ENCODE measurements around the gene MTSS2. TPM values are rescaled to one million over a fixed set of nuclear protein-coding genes. Genes with fewer than 3 reads are reported as not detected.

The MTSS2 gene
- total RNA-seq, 1 donor from 2014 or later = 83.9 TPM

DNA sequence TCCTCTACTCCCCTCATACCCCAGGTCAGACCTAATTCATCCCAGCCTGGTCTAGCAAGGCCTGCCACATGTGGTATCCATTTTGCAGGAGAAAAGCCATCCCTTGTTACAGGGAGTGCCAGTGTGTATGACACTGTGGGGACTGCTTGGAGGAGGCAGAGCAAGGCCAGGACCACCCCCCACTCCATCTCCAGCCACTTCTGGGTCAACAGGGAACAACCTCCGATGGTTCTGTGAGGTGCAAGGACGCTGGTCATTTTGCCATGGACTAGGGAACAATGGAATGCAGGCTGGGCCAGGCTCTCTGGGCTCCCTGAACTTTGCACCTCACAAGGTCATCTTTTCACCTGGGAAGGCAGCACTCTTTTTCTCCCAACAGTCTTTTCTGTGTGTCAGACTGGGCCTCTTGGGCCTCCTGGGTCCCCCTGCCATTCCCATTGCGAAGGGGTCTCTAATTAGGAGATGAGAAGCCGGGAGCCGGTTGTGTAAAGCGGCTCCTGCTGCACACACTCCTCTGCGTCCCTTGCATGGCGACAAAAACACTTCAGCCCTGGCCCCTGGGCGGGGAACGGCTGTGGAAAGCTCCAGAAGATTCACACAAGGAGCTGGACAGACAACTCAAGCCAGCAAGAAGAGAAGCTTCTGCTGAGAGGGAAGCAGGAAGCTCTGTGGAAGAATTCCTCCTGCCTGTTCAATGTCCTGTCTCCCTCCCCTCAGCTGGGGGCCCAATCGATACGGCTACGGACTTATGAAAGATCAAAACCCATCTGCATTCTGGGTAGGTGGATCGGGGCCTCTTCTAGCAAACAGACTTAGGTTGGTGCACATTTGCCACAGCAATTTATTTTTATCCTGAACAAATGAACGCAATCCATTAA is 38.5 kb upstream of the MTSS2 start:
- Histone ChIP-seq H3K4me3 (no peak overlapping the region), H3K27ac (replicated peaks) (peak overlapping the region; percentile 95), H3K9me3 (replicated peaks) (no peaks in the 10 kb centered on the region), H3K36me3 (peaks cover 11% of the 10 kb centered on the region), H3K4me1 (peaks cover 43% of the 10 kb centered on the region), H3K27me3 (ENCODE audit: low read depth) (no peaks in the 10 kb centered on the region)
- no peak for DNase-seq
- intact Hi-C loops (cut with micrococcal nuclease) = no loop called here
- no peak for TF ChIP-seq CTCF (IDR thresholded peaks at IDR 0.05; ENCODE audit: borderline replicate concordance)

DNA sequence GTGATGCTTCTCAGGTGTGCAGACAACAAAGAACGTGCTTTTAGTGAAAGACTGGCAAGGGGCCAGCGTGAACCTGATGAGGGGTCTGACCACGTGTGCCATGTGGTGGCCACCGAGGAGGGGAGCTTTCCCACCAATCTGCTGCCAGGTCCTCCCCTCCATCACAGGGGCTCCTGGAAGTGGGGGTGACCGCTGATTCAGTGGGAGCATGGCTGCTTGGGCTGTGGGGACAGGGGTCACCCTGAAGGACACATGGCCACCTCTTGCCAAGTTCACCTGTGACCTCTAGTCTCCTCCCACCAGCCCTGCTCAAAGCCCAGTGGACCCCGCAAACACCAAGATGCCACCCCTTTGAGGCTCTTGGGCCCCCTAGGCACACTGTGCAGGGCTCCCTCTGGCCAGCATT is 37.9 kb upstream of the MTSS2 start:
- Histone ChIP-seq H3K27me3 (ENCODE audit: low read depth) (no peaks in the 10 kb centered on the region), H3K4me1 (peaks cover 43% of the 10 kb centered on the region), H3K27ac (replicated peaks) (peak overlapping the region; percentile 95), H3K9me3 (replicated peaks) (no peaks in the 10 kb centered on the region), H3K36me3 (peaks cover 11% of the 10 kb centered on the region), H3K4me3 (no peak overlapping the region)
- TF ChIP-seq CTCF (IDR thresholded peaks at IDR 0.05; ENCODE audit: borderline replicate concordance) = no peak
- no peak for DNase-seq
- intact Hi-C loops (cut with micrococcal nuclease) = no loop called here

GRCh38 chr16:70721202-70721963 is 35.5 kb upstream of the MTSS2 start:
- Histone ChIP-seq H3K27me3 (ENCODE audit: low read depth) (no peaks in the 10 kb centered on the region), H3K36me3 (peaks cover 11% of the 10 kb centered on the region), H3K4me3 (no peak overlapping the region), H3K9me3 (replicated peaks) (no peaks in the 10 kb centered on the region), H3K4me1 (peaks cover 28% of the 10 kb centered on the region), H3K27ac (replicated peaks) (no peak overlapping the region)
- intact Hi-C loops (cut with micrococcal nuclease) = no loop called here
- DNase-seq = no peak
- no peak for TF ChIP-seq CTCF (IDR thresholded peaks at IDR 0.05; ENCODE audit: borderline replicate concordance)

DNA sequence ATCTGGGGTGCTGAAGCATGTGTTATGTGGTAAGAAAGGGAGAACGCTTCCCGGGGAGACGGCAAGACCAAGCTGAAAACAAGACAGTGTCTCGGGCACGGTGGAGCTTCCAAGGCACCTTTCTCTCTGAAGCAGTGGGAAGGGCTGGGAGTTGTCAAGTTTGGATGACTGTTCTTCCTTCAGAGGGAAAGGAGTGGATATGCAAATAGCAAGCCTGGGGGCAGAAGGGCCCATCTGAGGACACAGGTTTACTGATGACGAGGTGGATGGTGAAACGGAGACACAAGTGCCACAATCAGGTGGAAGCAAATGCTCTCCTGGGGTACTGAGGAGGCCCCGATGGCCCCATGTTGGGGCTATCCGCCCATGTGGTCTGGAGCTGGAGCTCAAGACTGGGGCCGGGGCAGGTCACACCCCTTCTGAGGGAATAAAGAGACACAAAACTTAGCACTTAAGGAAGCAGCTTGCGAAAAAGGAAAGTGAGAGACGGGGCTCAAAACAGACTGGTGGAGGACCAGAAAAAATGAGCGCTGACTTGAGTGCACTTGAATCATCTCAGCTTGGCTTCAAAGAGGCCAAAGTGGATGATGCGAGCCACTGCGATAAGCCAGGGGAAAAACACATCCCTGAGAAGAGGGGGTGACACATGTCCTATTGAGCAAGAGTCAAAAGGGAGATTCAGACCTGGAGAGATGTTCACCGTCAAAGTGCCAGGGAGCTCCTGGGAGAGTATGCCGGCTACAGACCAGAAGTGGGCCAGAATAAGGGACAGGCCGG is 34.8 kb upstream of the MTSS2 start:
- Histone ChIP-seq H3K9me3 (replicated peaks) (no peaks in the 10 kb centered on the region), H3K27ac (replicated peaks) (no peak overlapping the region), H3K4me1 (peaks cover 28% of the 10 kb centered on the region), H3K36me3 (peaks cover 11% of the 10 kb centered on the region), H3K27me3 (ENCODE audit: low read depth) (no peaks in the 10 kb centered on the region), H3K4me3 (no peak overlapping the region)
- DNase-seq = no peak
- TF ChIP-seq CTCF (IDR thresholded peaks at IDR 0.05; ENCODE audit: borderline replicate concordance) = no peak
- intact Hi-C loops (cut with micrococcal nuclease) = no loop called here

- DNase-seq = no peak
- no peaks in the 10 kb centered on the region for H3K9me3 ChIP-seq (replicated peaks)
- H3K4me1 ChIP-seq = peaks cover 27% of the 10 kb centered on the region
Measured at GRCh38 chr16:70717065-70717464, 31.2 kb upstream of the MTSS2 start.

More at GRCh38 chr16:70717065-70717464, 31.2 kb upstream of the MTSS2 start:
- intact Hi-C loops (cut with micrococcal nuclease) = no loop called here
- TF ChIP-seq CTCF (IDR thresholded peaks at IDR 0.05; ENCODE audit: borderline replicate concordance) = no peak
- Histone ChIP-seq H3K36me3 (peaks cover 11% of the 10 kb centered on the region), H3K27me3 (ENCODE audit: low read depth) (no peaks in the 10 kb centered on the region), H3K27ac (replicated peaks) (no peak overlapping the region), H3K4me3 (no peak overlapping the region)
